ENCODE measurements around the gene GHSR. TPM values are rescaled to one million over a fixed set of nuclear protein-coding genes. Genes with fewer than 3 reads are reported as not detected.

GHSR gene
- total RNA-seq, 4 donors from 2014 or later, result not detected

DNA sequence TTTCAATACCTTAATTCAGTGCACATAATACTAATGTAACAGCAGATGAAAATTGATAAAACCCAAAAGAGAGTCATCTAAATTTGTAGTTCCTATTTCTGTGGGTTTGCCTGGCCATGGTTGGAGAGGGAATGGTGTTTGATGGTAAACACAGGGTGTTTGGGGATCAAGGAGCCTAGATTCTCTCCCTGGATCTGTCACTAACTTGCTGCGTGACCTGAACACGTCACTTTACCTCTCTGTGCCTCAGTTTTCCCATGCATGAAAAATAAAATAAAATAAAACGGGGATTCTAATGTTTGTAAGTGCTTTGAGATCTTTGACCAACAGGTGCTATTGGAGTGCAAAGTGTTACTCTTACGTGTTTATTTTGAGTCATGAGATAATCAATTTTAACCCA is 49.8 kb downstream of the GHSR start:
- intact Hi-C loops (cut with DNase I), result no loop called here
- H3K36me3 ChIP-seq, result peaks cover 8 to 47% (median 29%) of the 10 kb centered on the region in 4 donors

DNA sequence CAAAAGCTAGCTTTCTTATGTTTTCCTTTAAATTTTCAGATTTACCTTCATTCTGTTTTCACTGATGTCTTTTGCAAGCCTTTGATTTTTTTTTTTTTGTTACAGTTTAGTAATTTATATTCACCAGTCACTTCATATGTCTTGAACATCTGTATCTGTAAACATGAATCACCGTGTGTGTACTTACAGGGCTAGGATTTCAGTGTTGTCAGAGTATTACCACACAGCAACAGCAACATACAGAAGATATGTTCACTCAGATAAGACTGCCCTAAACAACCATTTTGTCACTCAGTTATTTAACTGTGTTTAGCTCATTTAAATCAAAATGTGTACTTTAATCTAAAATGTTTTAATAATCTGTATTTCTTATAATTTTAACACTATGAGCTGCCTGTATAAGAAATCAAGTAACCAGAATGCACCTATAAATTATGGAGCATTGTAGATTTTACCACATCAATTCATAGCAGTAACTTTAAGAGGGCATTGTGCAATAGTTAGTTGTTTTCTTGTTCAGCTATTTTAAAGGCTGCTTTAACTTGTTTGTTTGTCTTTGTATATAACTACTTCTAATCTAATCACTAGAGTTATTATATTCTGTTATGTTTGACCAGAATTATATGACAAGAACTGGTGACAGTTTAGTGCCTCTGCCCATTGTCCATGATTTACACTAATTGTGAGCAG is 50.4 kb downstream of the GHSR start:
- Histone ChIP-seq H3K4me3 (no peak overlapping the region), H3K36me3 (peaks cover 8 to 47% (median 29%) of the 10 kb centered on the region in 4 donors), H3K27me3 (no peaks in the 10 kb centered on the region), H3K27ac (replicated peaks in 1 of 4) (no peak overlapping the region), H3K9me3 (no peaks in the 10 kb centered on the region), H3K4me1 (no peaks in the 10 kb centered on the region)
- WGBS, result 39% methylated on average over 1 of the region's 1 CpG
- no peak for TF ChIP-seq EP300 (IDR thresholded peaks at IDR 0.05)
- DNase-seq (ENCODE audit: extremely low spot score), result no peak
- intact Hi-C loops (cut with DNase I), result no loop called here

More for the DNA sequence above, 49.8 kb downstream of the GHSR start:
- Histone ChIP-seq H3K27ac (replicated peaks in 1 of 4) (no peak overlapping the region), H3K4me3 (no peak overlapping the region), H3K9me3 (no peaks in the 10 kb centered on the region), H3K4me1 (no peaks in the 10 kb centered on the region), H3K27me3 (no peaks in the 10 kb centered on the region)
- TF ChIP-seq POLR2AphosphoS5 (IDR thresholded peaks at IDR 0.05) (no peak), CTCF (IDR thresholded peaks at IDR 0.05) (no peak), EP300 (IDR thresholded peaks at IDR 0.05) (no peak)
- WGBS, result 97% methylated on average over 4 of the region's 4 CpGs
- no peak for DNase-seq (ENCODE audit: extremely low spot score)

- 94% methylated on average over 7 of the region's 7 CpGs for WGBS
- Histone ChIP-seq H3K4me1 (peaks cover 4 to 11% (median 10%) of the 10 kb centered on the region in 4 donors), H3K36me3 (peaks cover 8 to 39% (median 22%) of the 10 kb centered on the region in 4 donors), H3K27me3 (no peaks in the 10 kb centered on the region), H3K27ac (replicated peaks in 1 of 4) (no peak overlapping the region), H3K4me3 (no peak overlapping the region), H3K9me3 (no peaks in the 10 kb centered on the region)
- TF ChIP-seq POLR2A (IDR thresholded peaks at IDR 0.05; ENCODE audit: low read depth), result no peak
- no peak for TF ChIP-seq EP300 (IDR thresholded peaks at IDR 0.05)
- no peak for TF ChIP-seq POLR2AphosphoS5 (IDR thresholded peaks at IDR 0.05)
- no peak for TF ChIP-seq CTCF (IDR thresholded peaks at IDR 0.05)
- intact Hi-C loops (cut with DNase I), result no loop called here
- no peak for DNase-seq (ENCODE audit: extremely low spot score)
Measured at GRCh38 chr3:172396400-172396799, 51.9 kb downstream of the GHSR start.

- WGBS, result 89% methylated on average over 2 of the region's 2 CpGs
- no peak overlapping the region for H3K4me3 ChIP-seq
- H3K9me3 ChIP-seq, result no peaks in the 10 kb centered on the region
- no peaks in the 10 kb centered on the region for H3K27me3 ChIP-seq
- DNase-seq (ENCODE audit: extremely low spot score), result no peak
- no peak overlapping the region for H3K27ac ChIP-seq (replicated peaks in 1 of 4)
- H3K4me1 ChIP-seq, result peaks cover 12 to 28% (median 27%) of the 10 kb centered on the region in 4 donors
- H3K36me3 ChIP-seq, result peaks cover 8 to 34% (median 18%) of the 10 kb centered on the region in 4 donors
- TF ChIP-seq POLR2A (IDR thresholded peaks at IDR 0.05; ENCODE audit: low read depth), result no peak
- TF ChIP-seq CTCF (IDR thresholded peaks at IDR 0.05), result no peak
- no peak for TF ChIP-seq POLR2AphosphoS5 (IDR thresholded peaks at IDR 0.05)
- intact Hi-C loops (cut with DNase I), result no loop called here
Measured at GRCh38 chr3:172394692-172395091, 53.6 kb downstream of the GHSR start.

Other genes with a start within 250 kb of the GHSR start
- 10 to 100 TPM; 23.3 to 31.4 (median 27.7) TPM for gene TNFSF10, start 75.0 kb upstream of the GHSR start, total RNA-seq